GM12878 (cell line): ENCODE measurements around the gene CUL4A. TPM values are rescaled to one million over a fixed set of nuclear protein-coding genes. Genes with fewer than 3 reads are reported as not detected.

ENCODE experiments used
- CBFB ChIP-seq: IDR thresholded peaks from 2 replicates; pipeline ENCODE4 v1.6.1; 2016; ENCODE audit warnings: antibody characterized with exemption, low read depth
- ETV6 ChIP-seq, 2 experiments: fragments of 450-650 bp in 1 of 2; IDR thresholded peaks in 1 of 2; conservative IDR thresholded peaks in 1 of 2; 2 replicates each; pipeline ENCODE4 v1.6.1; 2014; ENCODE audit warnings: antibody characterized with exemption in 1 of 2, borderline replicate concordance in 1 of 2, low read depth in 1 of 2, mild to moderate bottlenecking in 1 of 2, moderate library complexity in 1 of 2
- HDAC6 ChIP-seq: fragments of 200-600 bp; sonication (generic); IDR thresholded peaks from one replicate; pipeline ENCODE4 v1.8.0; 2017; ENCODE audit warnings: antibody characterized with exemption; ENCODE audit not compliant: unreplicated experiment
- MEF2B ChIP-seq: fragments of 450-650 bp; IDR thresholded peaks from 2 replicates; pipeline ENCODE4 v1.6.1; 2018; ENCODE audit warnings: mild to moderate bottlenecking, moderate library complexity; ENCODE audit not compliant: partially characterized antibody, poor library complexity, severe bottlenecking
- MXI1 ChIP-seq: fragments of 150-350 bp; IDR thresholded peaks from 2 replicates; pipeline ENCODE4 v1.6.1; 2011; ENCODE audit warnings: low read depth, mild to moderate bottlenecking, inconsistent platforms, low read length, improper control_type of control experiment
- NR2C2 ChIP-seq: IDR thresholded peaks from 2 replicates; pipeline ENCODE4 v1.6.1; 2011; ENCODE audit warnings: borderline replicate concordance, low read depth; ENCODE audit not compliant: control insufficient read depth, insufficient read length
- PAX8 ChIP-seq: fragments of 450-650 bp; IDR thresholded peaks from 2 replicates; pipeline ENCODE4 v1.6.1; 2017; ENCODE audit warnings: mild to moderate bottlenecking, moderate library complexity
- POLR2AphosphoS5 ChIP-seq: IDR thresholded peaks from 2 replicates; pipeline ENCODE4 v1.6.1; 2011; ENCODE audit warnings: mild to moderate bottlenecking, low read length, inconsistent platforms
- RCOR1 ChIP-seq: conservative IDR thresholded peaks from 2 replicates; pipeline ENCODE4 v1.6.1; 2012; ENCODE audit warnings: low read depth, low read length, improper control_type of control experiment
- SIN3A ChIP-seq: IDR thresholded peaks from 2 replicates; pipeline ENCODE4 v1.6.1; 2012; ENCODE audit warnings: low read depth, low read length, improper control_type of control experiment
- SRF ChIP-seq, 2 experiments: IDR thresholded peaks; 2 replicates each; pipeline ENCODE4 v1.6.1; 2011; ENCODE audit warnings: low read depth in 2 of 2, low read length in 2 of 2, mild to moderate bottlenecking in 1 of 2, moderate library complexity in 1 of 2
- ZNF592 ChIP-seq: fragments of 450-650 bp; IDR thresholded peaks from 2 replicates; pipeline ENCODE4 v1.6.1; 2017; ENCODE audit warnings: mild to moderate bottlenecking, moderate library complexity
- polyA plus RNA-seq, 11 experiments: library from polyadenylated mRNA; depleted of rRNA in 4 of 11; unstranded in 6 of 11; stranded (reverse) in 5 of 11; fragments of >200 nt; fragmentation: Nextera tagmentation in 4 of 11; fragmentation: Illumina TruSeq in 1 of 11; extraction: Ambion mirVana in 4 of 11; extraction: Trizol in 1 of 11; gene quantifications; 1 replicate in 1 of 11; 2 replicates in 10 of 11; pipeline versions ENCODE4 v1.2.1 to v1.2.3, GENCODE V29; 2011 to 2016; ENCODE audit warnings: inconsistent platforms in 2 of 11, missing spikeins in 2 of 11, low read depth in 1 of 11
- total RNA-seq, 4 experiments: library from RNA; depleted of rRNA in 3 of 4; stranded (reverse); fragments of >200 nt in 3 of 4; fragmentation: Illumina TruSeq in 1 of 4; extraction: Trizol in 1 of 4; gene quantifications; 2 replicates each; pipeline versions ENCODE4 v1.2.1 to v1.2.3, GENCODE V29; 2013 to 2021
- TF ChIP-seq, protein P1 (sequence below): fragments of 450-650 bp; IDR thresholded peaks from 2 replicates; pipeline ENCODE4 v1.6.1; 2017; ENCODE audit warnings: mild to moderate bottlenecking

The CUL4A gene
- total and polyA plus RNA-seq, 10 of the 15 experiments (the other 5 are each of a cell fraction or from before 2014, with no cell fraction given) = 19.7 to 74.3 (median 55.6) TPM

DNA sequence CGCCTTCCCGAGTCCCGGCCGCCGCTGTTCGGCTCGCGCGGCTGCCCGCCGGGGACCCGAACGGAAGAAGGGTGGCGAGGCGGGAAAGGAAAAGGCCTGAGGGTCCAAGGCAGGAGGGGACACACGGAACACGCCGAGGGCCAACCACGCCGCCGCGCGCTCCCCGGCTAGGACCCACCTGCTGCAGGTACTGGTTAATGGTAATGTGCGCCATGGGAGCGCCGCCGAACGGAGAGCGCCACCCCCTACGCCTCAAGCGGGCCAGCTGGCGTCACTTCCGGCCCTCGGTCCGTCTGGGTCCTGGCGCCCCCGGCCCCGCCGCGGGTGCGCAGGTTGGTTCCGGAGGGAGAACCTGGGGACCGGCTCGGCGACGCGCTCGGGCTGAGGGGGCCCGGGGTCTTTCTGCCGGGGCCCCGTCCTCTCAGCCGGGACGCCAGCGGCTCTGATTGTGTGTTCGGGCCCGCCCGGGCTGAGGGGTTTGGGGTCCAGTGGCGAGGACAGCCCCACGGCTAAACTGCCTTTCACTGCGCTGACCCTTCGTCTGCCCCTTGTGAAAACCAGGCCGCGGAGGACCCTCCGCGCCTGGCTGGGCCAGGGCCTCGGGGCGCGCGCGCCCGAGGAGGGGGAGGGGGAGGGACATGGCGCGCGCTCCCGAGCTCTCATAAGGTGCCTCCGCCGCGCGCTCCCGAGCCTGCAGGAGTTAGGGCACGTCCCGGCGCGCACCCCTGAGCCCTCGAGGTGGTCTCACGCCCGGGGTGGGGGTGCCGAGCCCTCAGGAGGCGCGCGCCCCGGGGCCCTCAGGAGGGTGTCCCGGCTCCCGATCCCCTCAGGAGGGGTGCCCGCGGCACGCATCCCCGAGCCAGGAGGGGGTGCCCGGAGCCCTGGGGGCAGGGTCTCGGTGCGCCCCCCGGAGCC lies 735 bp upstream of the CUL4A start, which contains the start of gene PCID2 (continued):
- TF ChIP-seq ZNF592 (no peak), ETV6 (conservative IDR thresholded peaks at IDR 0.05 in 1 of 2, IDR thresholded peaks at IDR 0.05 in 1 of 2; ENCODE audit: borderline replicate concordance in 1 of 2, low read depth in 1 of 2) (no peak), PAX8 (no peak), HDAC6 (no peak), SRF (IDR thresholded peaks at IDR 0.05; ENCODE audit: low read depth in 2 of 2, low read length in 2 of 2) (peak in 1 of 2 experiments; percentile 91; a peak in 3 of 4 replicates), MEF2B (peak; percentile 59), RCOR1 (0 out of 2 replicates have a peak, but pooled peaks have one; percentile 60), MXI1 (peak; percentile 80; the same call in 1 of the 2 replicates), POLR2AphosphoS5 (peak; percentile 86), NR2C2 (no peak), CBFB (0 out of 2 replicates have a peak, but pooled peaks have one; percentile 40), SIN3A (peak; percentile 60; the same call in 1 of the 2 replicates)
- TF ChIP-seq, protein P1, sequence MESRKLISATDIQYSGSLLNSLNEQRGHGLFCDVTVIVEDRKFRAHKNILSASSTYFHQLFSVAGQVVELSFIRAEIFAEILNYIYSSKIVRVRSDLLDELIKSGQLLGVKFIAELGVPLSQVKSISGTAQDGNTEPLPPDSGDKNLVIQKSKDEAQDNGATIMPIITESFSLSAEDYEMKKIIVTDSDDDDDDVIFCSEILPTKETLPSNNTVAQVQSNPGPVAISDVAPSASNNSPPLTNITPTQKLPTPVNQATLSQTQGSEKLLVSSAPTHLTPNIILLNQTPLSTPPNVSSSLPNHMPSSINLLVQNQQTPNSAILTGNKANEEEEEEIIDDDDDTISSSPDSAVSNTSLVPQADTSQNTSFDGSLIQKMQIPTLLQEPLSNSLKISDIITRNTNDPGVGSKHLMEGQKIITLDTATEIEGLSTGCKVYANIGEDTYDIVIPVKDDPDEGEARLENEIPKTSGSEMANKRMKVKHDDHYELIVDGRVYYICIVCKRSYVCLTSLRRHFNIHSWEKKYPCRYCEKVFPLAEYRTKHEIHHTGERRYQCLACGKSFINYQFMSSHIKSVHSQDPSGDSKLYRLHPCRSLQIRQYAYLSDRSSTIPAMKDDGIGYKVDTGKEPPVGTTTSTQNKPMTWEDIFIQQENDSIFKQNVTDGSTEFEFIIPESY = no peak
